Prostate gland (tissue), 2 donors: ENCODE data around the gene KMT2C. TPM values are rescaled to one million over a fixed set of nuclear protein-coding genes. Genes with fewer than 3 reads are reported as not detected.

Experiments used
- DNase-seq: peaks from one replicate; pipeline ENCODE4 v3.0.0-alpha.2; 2019; ENCODE audit warnings: low spot score
- H3K27ac ChIP-seq, 2 donors: fragments of 200-600 bp; sonication (generic); 2 replicates each; pipeline ENCODE4 v1.5.1; 2017 to 2019
- H3K27me3 ChIP-seq: fragments of 200-600 bp; sonication (generic); replicated peaks from 2 replicates; pipeline ENCODE4 v1.5.1; 2019; ENCODE audit not compliant: insufficient read depth
- H3K36me3 ChIP-seq, 2 donors: fragments of 200-600 bp; sonication (generic); 1 replicate in 1 of 2; 2 replicates in 1 of 2; pipeline versions ENCODE4 v1.5.1 to v1.8.1; 2017 to 2019
- H3K4me1 ChIP-seq: fragments of 200-600 bp; sonication (generic); replicated peaks from 2 replicates; pipeline ENCODE4 v1.5.1; 2019
- H3K4me3 ChIP-seq, 2 donors: fragments of 200-600 bp; sonication (generic); 2 replicates each; pipeline ENCODE4 v1.5.1; 2017 to 2019
- H3K9me3 ChIP-seq: fragments of 200-600 bp; sonication (generic); 2 replicates; pipeline ENCODE4 v1.5.1; 2017
- CTCF ChIP-seq, 4 experiments: fragments of 200-600 bp in 2 of 4; fragments of 450-650 bp in 2 of 4; sonication (generic) in 2 of 4; IDR thresholded peaks; 1 replicate in 3 of 4; 2 replicates in 1 of 4; pipeline ENCODE4 v1.5.1; 2016 to 2019; ENCODE audit warnings: antibody characterized with exemption in 4 of 4, mild to moderate bottlenecking in 2 of 4, moderate library complexity in 2 of 4
- POLR2A ChIP-seq: fragments of 450-650 bp; IDR thresholded peaks from one replicate; pipeline ENCODE4 v1.6.1; 2016; ENCODE audit warnings: antibody characterized with exemption, mild to moderate bottlenecking
- POLR2AphosphoS5 ChIP-seq: sonication (generic); formaldehyde crosslinking; IDR thresholded peaks from one replicate; pipeline ENCODE4 v1.6.1; 2017; ENCODE audit warnings: antibody characterized with exemption
- WGBS: methylation state at CpG from one replicate; pipeline ENCODE4 v1.1.5; 2018; 5-methylcytosine and 5-hydroxymethylcytosine counted together
- intact Hi-C: fragments of 100-400 bp; cut with DNase I; formaldehyde crosslinking; loops from one replicate; pipeline ENCODE4 v1.14.2; 2022
- total RNA-seq, 2 donors: library from RNA; depleted of rRNA; stranded (reverse); fragments of >200 nt; gene quantifications; one replicate each; pipeline ENCODE4 v1.1.0, GENCODE V29; 2016

KMT2C gene
- total RNA-seq, 2 donors from 2014 or later, result 70.8 to 118 TPM

- no peak overlapping the region for H3K4me3 ChIP-seq
- intact Hi-C loops, result no loop called here
- WGBS, result 62% methylated on average over 2 of the region's 2 CpGs
- no peak overlapping the region for H3K27ac ChIP-seq
- H3K36me3 ChIP-seq, result no peaks in the 10 kb centered on the region
- peak; percentile 26 for DNase-seq
- TF ChIP-seq POLR2A, result no peak
- peak in 3 of 4 experiments; percentile 11 to 43 (median 38) for TF ChIP-seq CTCF (IDR thresholded peaks at IDR 0.05)
- H3K27me3 ChIP-seq, result no peaks in the 10 kb centered on the region
- H3K4me1 ChIP-seq, result no peaks in the 10 kb centered on the region
- no peaks in the 10 kb centered on the region for H3K9me3 ChIP-seq
Measured at GRCh38 chr7:152341039-152341913, 94.5 kb downstream of the KMT2C start.

- TF ChIP-seq CTCF (IDR thresholded peaks at IDR 0.05) (no peak), POLR2AphosphoS5 (no peak), POLR2A (no peak)
- intact Hi-C loops, result no loop called here
- H3K27me3 ChIP-seq, result no peaks in the 10 kb centered on the region
- H3K9me3 ChIP-seq, result no peaks in the 10 kb centered on the region
- 87% methylated on average over 1 of the region's 1 CpG for WGBS
- no peaks in the 10 kb centered on the region for H3K4me1 ChIP-seq
- no peak overlapping the region for H3K4me3 ChIP-seq
- DNase-seq, result no peak
- no peaks in the 10 kb centered on the region for H3K36me3 ChIP-seq
- H3K27ac ChIP-seq, result no peak overlapping the region
Measured at GRCh38 chr7:152340161-152340560, 95.6 kb downstream of the KMT2C start.

GRCh38 chr7:152338561-152338960, 97.2 kb downstream of the KMT2C start:
- no peak for DNase-seq
- no peaks in the 10 kb centered on the region for H3K27me3 ChIP-seq
- H3K4me3 ChIP-seq, result no peak overlapping the region
- H3K4me1 ChIP-seq, result no peaks in the 10 kb centered on the region
- no peaks in the 10 kb centered on the region for H3K36me3 ChIP-seq
- no peaks in the 10 kb centered on the region for H3K9me3 ChIP-seq
- intact Hi-C loops, result no loop called here
- no peak overlapping the region for H3K27ac ChIP-seq
- no peak for TF ChIP-seq CTCF (IDR thresholded peaks at IDR 0.05)
- no peak for TF ChIP-seq POLR2AphosphoS5
- no peak for TF ChIP-seq POLR2A
- WGBS, result 35% methylated on average over 2 of the region's 2 CpGs

- Histone ChIP-seq H3K9me3 (no peaks in the 10 kb centered on the region), H3K4me3 (no peak overlapping the region), H3K4me1 (no peaks in the 10 kb centered on the region), H3K27me3 (no peaks in the 10 kb centered on the region), H3K36me3 (no peaks in the 10 kb centered on the region), H3K27ac (no peak overlapping the region)
- TF ChIP-seq CTCF (IDR thresholded peaks at IDR 0.05) (peak in 2 of 4 experiments; percentile 29 to 46), POLR2AphosphoS5 (no peak), POLR2A (no peak)
- WGBS, result 55% methylated on average over 4 of the region's 4 CpGs
- intact Hi-C loops, result no loop called here
- DNase-seq, result peak; percentile 8
Measured at GRCh38 chr7:152336754-152337368, 98.9 kb downstream of the KMT2C start.
